GM12872 (cell line): Measurements from ENCODE around the gene PDK1.

Source experiments
- TF ChIP-seq, protein P1 (sequence below): IDR thresholded peaks from 3 replicates; pipeline ENCODE4 v1.5.1; 2011; ENCODE audit warnings: low read depth, mild to moderate bottlenecking, low read length, moderate library complexity; ENCODE audit not compliant: insufficient read depth

The PDK1 gene

DNA sequence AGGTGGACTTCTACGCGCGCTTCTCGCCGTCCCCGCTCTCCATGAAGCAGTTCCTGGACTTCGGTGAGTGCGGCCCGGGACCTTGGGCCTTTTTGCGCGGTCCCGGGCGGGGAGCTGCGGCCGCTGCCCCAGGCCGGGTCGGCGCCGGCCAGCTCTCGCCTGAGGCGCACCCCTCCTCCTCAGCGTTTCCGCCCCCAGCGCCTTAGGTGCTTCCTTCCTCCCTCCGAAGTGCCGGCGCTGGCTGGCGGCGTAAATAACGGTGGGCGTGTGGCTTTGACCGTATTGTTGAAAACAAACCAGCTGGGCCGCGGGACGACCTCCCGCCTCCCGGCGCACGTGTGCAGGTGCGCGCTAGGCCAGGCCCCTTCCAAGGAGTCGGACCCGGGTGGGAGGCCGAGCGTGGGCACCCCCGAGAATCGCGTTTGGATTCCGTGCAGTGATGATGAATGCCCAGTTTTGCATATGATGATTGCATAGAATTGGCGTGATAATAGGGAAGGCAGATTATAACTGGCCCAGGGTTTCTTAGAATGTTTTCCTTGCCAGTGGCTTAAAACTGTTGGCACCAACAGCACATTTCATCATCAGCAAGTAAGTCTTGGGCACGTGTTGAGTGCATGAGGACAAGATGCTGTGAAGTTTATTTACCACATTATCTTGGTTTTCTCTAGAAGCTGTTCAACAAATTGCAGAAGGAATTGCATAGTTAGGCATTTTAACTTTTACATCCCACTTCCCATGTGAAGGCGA lies 569 bp downstream of the PDK1 start:
- TF ChIP-seq, protein P1, sequence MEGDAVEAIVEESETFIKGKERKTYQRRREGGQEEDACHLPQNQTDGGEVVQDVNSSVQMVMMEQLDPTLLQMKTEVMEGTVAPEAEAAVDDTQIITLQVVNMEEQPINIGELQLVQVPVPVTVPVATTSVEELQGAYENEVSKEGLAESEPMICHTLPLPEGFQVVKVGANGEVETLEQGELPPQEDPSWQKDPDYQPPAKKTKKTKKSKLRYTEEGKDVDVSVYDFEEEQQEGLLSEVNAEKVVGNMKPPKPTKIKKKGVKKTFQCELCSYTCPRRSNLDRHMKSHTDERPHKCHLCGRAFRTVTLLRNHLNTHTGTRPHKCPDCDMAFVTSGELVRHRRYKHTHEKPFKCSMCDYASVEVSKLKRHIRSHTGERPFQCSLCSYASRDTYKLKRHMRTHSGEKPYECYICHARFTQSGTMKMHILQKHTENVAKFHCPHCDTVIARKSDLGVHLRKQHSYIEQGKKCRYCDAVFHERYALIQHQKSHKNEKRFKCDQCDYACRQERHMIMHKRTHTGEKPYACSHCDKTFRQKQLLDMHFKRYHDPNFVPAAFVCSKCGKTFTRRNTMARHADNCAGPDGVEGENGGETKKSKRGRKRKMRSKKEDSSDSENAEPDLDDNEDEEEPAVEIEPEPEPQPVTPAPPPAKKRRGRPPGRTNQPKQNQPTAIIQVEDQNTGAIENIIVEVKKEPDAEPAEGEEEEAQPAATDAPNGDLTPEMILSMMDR, result no peak

DNA sequence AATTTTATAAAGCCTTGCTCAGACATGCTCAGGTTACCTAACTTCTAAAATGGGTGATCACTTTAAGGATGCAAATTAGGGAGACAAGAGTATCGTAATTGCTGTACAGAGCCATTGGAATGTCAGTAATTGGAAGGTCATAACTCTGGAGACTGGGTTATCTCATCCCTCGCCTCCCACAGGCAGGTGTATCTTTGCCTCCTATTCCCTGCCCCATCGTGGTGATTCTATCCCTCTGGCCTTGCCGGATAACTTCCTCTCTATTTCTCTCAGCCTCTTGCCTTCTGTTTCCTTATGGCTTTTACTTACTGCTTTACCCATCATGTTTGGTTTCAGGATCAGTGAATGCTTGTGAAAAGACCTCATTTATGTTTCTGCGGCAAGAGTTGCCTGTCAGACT lies 2.5 kb downstream of the PDK1 start:
- TF ChIP-seq, protein P1, result no peak

DNA sequence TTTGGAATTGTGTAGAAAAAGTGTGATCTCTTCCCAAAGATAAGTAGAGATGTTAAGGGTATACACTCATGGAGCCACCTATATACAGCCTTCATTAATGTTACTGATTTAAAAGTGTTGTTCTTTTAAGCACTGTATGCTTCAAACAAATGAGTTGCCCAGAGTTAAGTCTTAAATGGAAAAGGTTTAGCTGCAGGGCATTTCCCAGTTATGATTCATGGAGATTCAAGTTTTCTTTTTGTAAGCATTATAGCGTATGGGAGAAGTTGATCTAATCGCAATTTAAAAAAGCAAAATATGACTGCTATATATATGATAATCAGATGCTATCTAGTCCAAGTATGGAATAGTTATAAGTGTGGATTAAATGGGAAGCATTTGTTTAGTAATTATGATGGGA lies 4.8 kb downstream of the PDK1 start:
- TF ChIP-seq, protein P1, result no peak

DNA sequence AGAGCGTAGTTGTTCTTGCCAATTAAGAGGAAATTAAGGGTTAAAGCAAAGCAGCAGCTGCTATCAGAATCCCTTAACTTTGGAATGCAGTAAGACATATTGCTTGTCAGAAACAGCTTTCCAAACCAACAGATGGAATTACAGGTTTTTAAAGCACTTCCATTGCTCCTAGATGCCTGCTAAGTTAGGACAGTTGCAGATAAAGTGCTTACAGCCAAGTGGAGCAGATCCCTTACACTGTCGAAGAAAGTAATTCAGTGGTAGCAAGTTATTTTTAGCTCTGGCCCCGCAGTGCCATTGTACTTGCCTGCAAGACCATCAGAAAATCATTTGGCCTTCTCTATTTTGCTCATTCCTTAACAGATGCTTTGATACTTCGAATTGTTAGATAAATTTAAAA lies 5.4 kb downstream of the PDK1 start:
- TF ChIP-seq, protein P1, result no peak

DNA sequence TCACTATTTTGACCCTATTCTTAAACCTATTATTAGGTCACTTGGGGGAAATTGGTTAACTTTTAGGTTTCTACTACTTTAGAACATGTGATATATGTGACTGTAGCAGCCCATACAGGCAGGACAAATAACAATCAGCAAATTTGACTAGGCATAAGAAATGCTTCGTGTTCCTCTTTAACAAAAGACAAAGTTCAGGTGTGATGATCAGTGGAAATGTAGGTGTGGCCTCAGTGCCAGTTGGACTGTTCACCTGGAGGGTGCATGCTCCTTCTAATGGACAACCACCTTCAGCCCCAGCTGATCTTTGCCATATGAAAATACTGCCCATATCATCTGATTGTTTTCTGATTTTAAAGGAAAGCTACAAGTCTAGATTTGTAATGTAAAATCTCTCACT lies 6.4 kb downstream of the PDK1 start:
- TF ChIP-seq, protein P1, result no peak

DNA sequence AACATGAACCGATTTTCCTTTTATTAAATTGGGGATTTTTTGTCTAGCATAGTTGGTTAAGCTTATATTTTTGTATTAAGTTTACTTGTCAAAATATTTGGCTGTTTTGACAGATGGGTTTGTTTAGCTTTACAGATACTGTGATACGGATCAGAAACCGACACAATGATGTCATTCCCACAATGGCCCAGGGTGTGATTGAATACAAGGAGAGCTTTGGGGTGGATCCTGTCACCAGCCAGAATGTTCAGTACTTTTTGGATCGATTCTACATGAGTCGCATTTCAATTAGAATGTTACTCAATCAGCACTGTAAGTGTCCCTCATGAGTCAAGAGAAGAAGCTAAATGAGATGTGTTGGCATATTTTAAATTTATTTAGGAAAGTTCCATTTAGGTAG lies 8.5 kb downstream of the PDK1 start:
- TF ChIP-seq, protein P1, result no peak

DNA sequence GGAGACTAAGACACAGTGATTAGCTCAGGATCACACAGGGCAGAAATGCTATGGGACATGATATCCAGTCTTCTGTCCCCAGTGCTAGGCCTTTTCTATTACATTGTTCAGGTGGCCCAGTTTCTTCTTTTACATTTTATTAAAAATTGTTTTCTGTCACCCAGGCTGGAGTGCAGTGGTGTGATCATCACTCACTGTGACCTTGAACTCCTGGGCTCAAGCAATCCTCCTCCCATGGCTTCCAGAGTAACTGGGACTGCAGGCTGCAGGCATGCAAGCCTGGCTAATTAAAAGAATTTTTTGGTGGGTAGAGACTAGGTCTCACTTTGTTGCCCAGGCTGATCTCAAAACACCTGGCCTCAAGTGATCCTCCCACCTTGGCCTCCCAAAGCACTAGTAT lies 15.4 kb downstream of the PDK1 start:
- TF ChIP-seq, protein P1, result no peak

DNA sequence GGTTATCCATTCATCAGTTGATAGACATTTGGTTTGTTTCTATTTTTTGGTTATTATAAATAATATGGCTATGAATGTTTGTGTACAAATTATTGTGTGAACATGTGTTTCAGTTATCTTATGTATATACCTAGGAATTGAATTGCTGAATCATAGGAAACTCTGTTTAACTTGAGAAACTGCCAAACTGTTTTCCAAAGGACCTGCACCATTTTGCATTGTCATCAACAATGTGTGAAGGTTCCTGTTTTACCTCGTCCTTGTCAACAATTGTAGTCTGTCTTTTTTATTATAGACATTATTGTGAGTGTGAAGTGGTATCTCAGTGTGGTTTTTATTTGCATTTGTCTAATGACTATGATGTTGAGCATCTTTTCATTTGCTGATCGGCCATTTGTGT lies 17.1 kb downstream of the PDK1 start:
- TF ChIP-seq, protein P1, result no peak
